ENCODE results near the gene CEP120. TPM values are rescaled to one million over a fixed set of nuclear protein-coding genes. Genes with fewer than 3 reads are reported as not detected.

The CEP120 gene
- total RNA-seq, 1 donor from 2014 or later, result 19.0 TPM

DNA sequence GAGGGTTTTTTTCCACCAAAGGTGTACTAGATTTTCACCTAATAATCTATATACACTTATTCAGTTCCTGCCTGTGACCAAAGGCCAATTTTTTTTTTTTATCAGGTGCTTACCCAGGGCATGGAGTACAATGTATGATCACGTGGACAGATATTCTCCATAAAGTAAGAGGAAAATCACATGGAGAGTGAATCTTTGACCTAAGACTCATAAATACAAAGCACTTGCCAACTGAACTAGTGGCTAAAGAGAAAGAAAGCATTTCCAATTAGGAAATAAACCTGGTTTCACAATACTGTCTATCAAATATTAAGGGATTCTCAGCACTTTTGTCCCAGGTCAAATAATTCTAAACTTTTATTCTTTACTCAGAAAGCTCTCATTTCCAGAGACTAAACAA is 33.0 kb upstream of the CEP120 start:
- Histone ChIP-seq H3K4me3 (ENCODE audit: insufficient read depth, low read depth, low read length) (no peak overlapping the region), H3K9ac (ENCODE audit: low read length) (no peak overlapping the region), H3K27me3 (ENCODE audit: insufficient read depth, low read length) (no peaks in the 10 kb centered on the region), H3K9me3 (ENCODE audit: insufficient read depth, low read depth, low read length) (no peaks in the 10 kb centered on the region), H3K79me2 (ENCODE audit: insufficient read depth, low read length) (no peaks in the 10 kb centered on the region), H2AFZ (ENCODE audit: low read depth, low read length) (no peak overlapping the region), H3K4me1 (ENCODE audit: insufficient read depth, low read length) (no peaks in the 10 kb centered on the region), H3K4me2 (ENCODE audit: low read length) (no peak overlapping the region), H3K27ac (ENCODE audit: low read depth, low read length) (no peak overlapping the region), H4K20me1 (ENCODE audit: insufficient read depth, low read length) (no peaks in the 10 kb centered on the region), H3K36me3 (ENCODE audit: insufficient read depth, low read length) (no peaks in the 10 kb centered on the region)
- Mint-ChIP-seq H3K9me3 (ENCODE audit: unreplicated experiment) (no peaks in the 10 kb centered on the region), H3K27me3 (ENCODE audit: low read depth, unreplicated experiment) (no peaks in the 10 kb centered on the region), H3K36me3 (ENCODE audit: low read depth, unreplicated experiment) (no peaks in the 10 kb centered on the region), H3K4me3 (ENCODE audit: unreplicated experiment) (no peak overlapping the region), H3K27ac (ENCODE audit: unreplicated experiment) (no peak overlapping the region), H3K4me1 (ENCODE audit: low read depth, unreplicated experiment) (peaks cover 4% of the 10 kb centered on the region)
- no peak for DNase-seq (ENCODE audit: low read depth)
- no peak for FAIRE-seq
- TF ChIP-seq, protein P1, sequence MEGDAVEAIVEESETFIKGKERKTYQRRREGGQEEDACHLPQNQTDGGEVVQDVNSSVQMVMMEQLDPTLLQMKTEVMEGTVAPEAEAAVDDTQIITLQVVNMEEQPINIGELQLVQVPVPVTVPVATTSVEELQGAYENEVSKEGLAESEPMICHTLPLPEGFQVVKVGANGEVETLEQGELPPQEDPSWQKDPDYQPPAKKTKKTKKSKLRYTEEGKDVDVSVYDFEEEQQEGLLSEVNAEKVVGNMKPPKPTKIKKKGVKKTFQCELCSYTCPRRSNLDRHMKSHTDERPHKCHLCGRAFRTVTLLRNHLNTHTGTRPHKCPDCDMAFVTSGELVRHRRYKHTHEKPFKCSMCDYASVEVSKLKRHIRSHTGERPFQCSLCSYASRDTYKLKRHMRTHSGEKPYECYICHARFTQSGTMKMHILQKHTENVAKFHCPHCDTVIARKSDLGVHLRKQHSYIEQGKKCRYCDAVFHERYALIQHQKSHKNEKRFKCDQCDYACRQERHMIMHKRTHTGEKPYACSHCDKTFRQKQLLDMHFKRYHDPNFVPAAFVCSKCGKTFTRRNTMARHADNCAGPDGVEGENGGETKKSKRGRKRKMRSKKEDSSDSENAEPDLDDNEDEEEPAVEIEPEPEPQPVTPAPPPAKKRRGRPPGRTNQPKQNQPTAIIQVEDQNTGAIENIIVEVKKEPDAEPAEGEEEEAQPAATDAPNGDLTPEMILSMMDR (IDR thresholded peaks at IDR 0.05; ENCODE audit: insufficient read depth, low read depth, low read length), result no peak
- no peak for TF ChIP-seq EZH2 (IDR thresholded peaks at IDR 0.05; ENCODE audit: insufficient read depth, low read length)

DNA sequence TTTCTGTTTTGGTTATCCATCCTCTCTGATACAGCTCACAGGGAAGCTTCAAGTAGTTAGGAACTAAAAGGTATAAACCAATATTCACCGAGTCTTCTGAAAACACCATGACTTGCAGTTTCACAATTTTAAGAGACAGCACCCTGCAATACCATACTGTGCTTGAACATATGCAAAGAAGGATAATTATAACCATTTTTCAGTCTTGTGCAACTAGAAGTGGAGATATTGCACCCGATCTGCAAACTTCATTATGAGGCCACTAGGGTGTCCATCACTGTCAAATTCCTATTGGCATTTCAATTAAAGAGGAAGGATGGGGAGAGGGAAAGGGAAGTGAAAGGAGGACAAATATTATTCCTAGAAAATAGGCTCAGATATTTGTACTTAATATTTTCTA is 32.4 kb upstream of the CEP120 start:
- Mint-ChIP-seq H3K27me3 (ENCODE audit: low read depth, unreplicated experiment) (no peaks in the 10 kb centered on the region), H3K4me1 (ENCODE audit: low read depth, unreplicated experiment) (peaks cover 6% of the 10 kb centered on the region), H3K9me3 (ENCODE audit: unreplicated experiment) (no peaks in the 10 kb centered on the region), H3K27ac (ENCODE audit: unreplicated experiment) (no peak overlapping the region), H3K36me3 (ENCODE audit: low read depth, unreplicated experiment) (no peaks in the 10 kb centered on the region), H3K4me3 (ENCODE audit: unreplicated experiment) (no peak overlapping the region)
- H3K79me2 ChIP-seq (ENCODE audit: insufficient read depth, low read length), result no peaks in the 10 kb centered on the region
- H3K27ac ChIP-seq (ENCODE audit: low read depth, low read length), result no peak overlapping the region
- no peaks in the 10 kb centered on the region for H4K20me1 ChIP-seq (ENCODE audit: insufficient read depth, low read length)
- H3K36me3 ChIP-seq (ENCODE audit: insufficient read depth, low read length), result no peaks in the 10 kb centered on the region
- TF ChIP-seq, protein P1 (IDR thresholded peaks at IDR 0.05; ENCODE audit: insufficient read depth, low read depth, low read length), result no peak
- TF ChIP-seq EZH2 (IDR thresholded peaks at IDR 0.05; ENCODE audit: insufficient read depth, low read length), result no peak
- H3K4me2 ChIP-seq (ENCODE audit: low read length), result no peak overlapping the region
- no peak overlapping the region for H2AFZ ChIP-seq (ENCODE audit: low read depth, low read length)
- DNase-seq (ENCODE audit: low read depth) (no peak), FAIRE-seq (no peak)
- H3K4me1 ChIP-seq (ENCODE audit: insufficient read depth, low read length), result no peaks in the 10 kb centered on the region
- no peak overlapping the region for H3K9ac ChIP-seq (ENCODE audit: low read length)
- no peaks in the 10 kb centered on the region for H3K9me3 ChIP-seq (ENCODE audit: insufficient read depth, low read depth, low read length)
- no peaks in the 10 kb centered on the region for H3K27me3 ChIP-seq (ENCODE audit: insufficient read depth, low read length)
- no peak overlapping the region for H3K4me3 ChIP-seq (ENCODE audit: insufficient read depth, low read depth, low read length)

DNA sequence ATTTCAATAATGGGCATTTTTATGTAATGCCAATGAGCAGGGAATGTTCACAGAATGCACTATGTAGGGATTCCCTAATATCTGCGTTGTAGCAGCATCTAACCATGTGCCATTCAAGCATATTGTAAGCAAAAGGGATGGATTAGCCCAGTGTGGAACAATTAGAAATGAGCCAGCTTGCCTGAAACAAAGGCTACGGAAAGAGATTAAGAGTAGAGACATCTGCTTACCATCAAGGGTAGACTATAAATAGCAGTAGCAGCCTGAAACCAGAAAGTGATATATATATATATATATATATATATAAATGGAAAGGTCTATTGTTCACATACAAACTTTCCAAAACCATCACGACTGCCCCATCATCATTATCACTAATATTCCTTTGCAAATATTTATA is 31.9 kb upstream of the CEP120 start:
- Mint-ChIP-seq H3K36me3 (ENCODE audit: low read depth, unreplicated experiment) (no peaks in the 10 kb centered on the region), H3K27me3 (ENCODE audit: low read depth, unreplicated experiment) (no peaks in the 10 kb centered on the region), H3K4me3 (ENCODE audit: unreplicated experiment) (no peak overlapping the region), H3K27ac (ENCODE audit: unreplicated experiment) (no peak overlapping the region), H3K9me3 (ENCODE audit: unreplicated experiment) (no peaks in the 10 kb centered on the region), H3K4me1 (ENCODE audit: low read depth, unreplicated experiment) (peaks cover 6% of the 10 kb centered on the region)
- Histone ChIP-seq H3K36me3 (ENCODE audit: insufficient read depth, low read length) (no peaks in the 10 kb centered on the region), H2AFZ (ENCODE audit: low read depth, low read length) (no peak overlapping the region), H3K27ac (ENCODE audit: low read depth, low read length) (no peak overlapping the region), H3K27me3 (ENCODE audit: insufficient read depth, low read length) (no peaks in the 10 kb centered on the region), H3K4me2 (ENCODE audit: low read length) (no peak overlapping the region), H3K4me3 (ENCODE audit: insufficient read depth, low read depth, low read length) (no peak overlapping the region), H3K4me1 (ENCODE audit: insufficient read depth, low read length) (no peaks in the 10 kb centered on the region), H3K79me2 (ENCODE audit: insufficient read depth, low read length) (no peaks in the 10 kb centered on the region), H3K9me3 (ENCODE audit: insufficient read depth, low read depth, low read length) (no peaks in the 10 kb centered on the region), H4K20me1 (ENCODE audit: insufficient read depth, low read length) (no peaks in the 10 kb centered on the region), H3K9ac (ENCODE audit: low read length) (no peak overlapping the region)
- DNase-seq (ENCODE audit: low read depth), result no peak
- TF ChIP-seq, protein P1 (IDR thresholded peaks at IDR 0.05; ENCODE audit: insufficient read depth, low read depth, low read length), result no peak
- TF ChIP-seq EZH2 (IDR thresholded peaks at IDR 0.05; ENCODE audit: insufficient read depth, low read length), result no peak
- FAIRE-seq, result no peak

All from astrocyte (in vitro differentiated cells and primary cell).